HG03280 (cell line): Measurements from ENCODE around the gene CPN2.

Experiments used
- ATAC-seq: cut with Tn5 transposase; IDR thresholded peaks from one replicate; pipeline ENCODE4 v1.9.1; 2021; ENCODE audit warnings: mild to moderate bottlenecking, moderate library complexity; ENCODE audit not compliant: unreplicated experiment

Gene CPN2

DNA sequence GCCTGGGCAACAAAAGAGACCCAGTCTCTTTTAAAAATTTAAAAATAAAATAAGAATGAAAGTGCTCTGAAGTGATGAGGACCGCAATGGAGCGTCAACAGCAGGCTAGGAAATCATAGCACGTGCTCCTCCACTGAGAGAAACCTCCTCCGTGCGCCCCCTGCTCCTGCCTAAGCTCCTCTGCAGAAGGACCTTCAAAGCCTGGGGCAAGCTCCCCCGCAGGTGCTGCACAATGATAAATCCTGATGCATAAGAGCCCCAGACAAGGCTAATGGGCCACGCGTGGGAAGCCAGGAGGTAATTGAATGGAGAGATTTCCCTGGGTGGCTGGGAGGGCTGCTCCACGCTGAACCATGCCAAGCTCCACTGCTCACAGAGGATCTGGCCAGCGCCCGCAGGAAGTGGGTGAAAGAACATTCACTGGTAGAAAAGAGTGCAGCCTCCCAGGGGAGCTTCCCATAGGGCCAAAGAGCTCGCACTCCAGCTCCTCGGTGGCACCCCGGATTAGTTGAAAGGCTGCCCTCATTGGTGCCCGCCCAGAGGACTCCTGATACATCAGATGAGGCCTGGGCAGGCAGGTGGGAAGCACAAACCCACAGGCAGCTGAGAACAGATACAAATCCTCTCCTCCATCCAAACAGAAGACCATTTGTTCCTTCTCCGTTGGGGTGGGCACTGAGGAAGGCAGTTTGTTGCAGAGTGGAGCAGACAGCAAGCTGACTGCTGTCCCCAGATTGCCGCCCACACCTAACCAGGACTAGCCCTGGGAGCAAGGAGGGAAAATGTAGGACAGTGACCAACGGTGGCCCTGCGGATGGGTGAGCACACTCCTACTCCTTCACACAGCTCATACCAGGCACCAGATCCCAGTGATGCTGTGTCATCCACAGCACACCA lies 52.5 kb downstream of the CPN2 start:
- ATAC-seq = no peak

DNA sequence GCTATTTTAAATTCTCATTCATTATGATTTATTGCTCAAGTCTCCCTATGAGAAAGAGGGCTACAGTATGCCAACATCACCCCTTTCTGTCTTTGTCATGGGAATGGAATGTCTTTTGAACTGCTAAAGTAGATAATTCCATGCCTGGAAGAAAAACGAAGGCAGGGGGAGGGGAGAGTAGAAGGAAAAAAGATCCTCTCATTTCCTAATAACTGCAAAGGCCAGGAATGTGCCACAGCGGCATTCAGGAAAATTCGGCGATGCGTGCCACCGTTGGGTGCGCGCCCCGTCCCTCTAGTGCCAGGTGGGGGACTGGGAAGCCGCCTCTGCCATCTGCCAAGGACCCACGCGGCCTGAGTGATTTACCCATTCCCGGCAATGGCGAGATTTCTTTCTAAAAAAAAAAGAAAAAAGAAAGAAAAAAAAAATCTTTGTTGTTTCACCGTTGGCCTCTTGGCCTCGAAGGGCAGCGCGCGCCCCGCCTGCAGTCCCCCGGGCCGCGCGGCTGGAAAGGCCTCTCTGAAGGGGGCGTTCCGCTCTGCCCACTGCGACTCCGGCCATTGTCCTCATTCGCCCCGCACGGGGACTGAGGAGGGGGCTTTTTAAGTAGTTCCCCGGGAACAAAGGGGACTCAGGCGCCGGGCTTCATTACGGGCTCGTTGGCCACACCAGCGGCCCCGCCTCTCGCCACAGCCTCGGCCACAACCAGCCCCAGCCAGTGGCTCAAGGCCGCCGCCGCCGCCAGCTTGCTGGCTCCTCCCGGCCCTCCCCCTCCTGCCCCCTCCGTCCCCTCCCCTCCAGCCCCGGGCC lies 54.5 kb downstream of the CPN2 start:
- ATAC-seq = no peak

DNA sequence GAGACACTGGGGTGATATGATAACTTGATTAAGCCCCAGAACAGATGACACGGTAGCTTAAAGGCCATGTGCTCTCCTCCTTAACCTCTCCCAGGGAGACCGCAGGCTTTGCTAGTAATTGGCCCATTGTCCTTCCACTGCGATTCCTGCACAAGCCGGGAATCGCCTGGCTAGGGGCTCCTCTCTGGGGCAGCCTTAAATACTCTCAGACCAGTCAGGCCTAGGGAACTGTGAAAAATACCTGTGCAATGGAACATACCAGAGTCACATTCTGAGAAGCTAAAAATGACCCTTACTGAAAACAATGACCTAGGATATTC lies 56.3 kb downstream of the CPN2 start:
- no peak for ATAC-seq

DNA sequence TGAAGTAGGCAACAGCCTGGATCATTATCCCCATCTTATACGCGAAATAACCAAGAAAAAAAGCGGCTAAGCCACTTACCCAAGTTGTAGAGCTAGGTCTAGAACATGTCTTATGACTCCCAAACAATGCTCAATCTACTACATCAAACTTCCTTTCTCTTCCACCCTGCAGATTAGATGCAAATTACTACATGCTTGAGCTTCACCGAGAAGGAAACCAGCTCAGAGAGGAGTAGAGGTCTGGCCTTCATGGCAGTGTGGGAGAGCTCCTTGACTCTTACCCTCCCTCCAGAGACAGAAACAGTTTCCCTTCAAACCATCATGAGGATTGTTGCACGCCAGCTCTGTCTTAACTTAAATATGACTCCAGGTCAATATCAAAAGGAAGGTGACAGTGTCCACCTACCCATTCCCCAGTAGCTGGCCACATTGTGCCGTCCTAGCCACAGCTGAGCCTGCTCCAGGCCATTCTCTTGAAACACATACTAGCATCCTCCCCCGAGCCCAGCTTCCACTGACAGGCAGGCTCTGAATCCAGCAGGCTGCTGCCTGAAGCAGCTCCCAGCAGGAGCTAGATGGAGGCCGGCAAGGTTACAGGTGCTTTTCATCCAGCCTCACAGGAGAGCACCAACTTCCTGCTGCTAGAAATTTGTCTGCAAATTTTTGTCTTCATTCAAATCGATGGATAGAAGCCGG lies 56.8 kb downstream of the CPN2 start:
- ATAC-seq = no peak

DNA sequence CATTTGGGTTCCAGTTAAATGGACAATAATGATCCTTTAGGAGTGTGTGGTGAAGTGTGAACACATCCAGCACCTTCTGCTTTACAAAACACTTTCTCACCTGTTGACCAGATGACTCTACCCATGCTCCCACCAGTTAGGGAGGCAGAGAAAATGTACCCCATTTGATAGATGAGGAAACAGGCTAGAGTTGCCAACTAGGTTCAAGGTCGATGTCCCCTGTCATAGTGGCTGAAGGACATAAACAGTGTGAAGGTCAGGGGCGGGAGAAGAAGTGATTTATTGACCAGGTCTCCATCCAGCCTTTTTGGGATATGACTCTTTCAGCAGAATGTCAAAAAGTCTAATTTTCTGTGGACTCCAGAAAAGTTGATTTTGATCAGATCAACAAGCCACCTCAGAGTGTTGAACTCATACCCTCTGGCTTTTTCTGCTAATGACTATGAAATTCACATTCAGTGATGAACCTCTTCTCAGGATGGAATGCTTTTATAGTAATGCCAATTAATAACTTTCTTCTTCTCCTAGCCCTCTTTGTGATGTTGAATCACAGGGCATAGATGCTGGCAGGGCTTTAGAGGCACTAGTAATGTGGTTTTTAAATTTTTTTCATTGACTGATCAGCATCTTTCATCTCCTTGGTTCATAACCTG lies 57.5 kb downstream of the CPN2 start:
- ATAC-seq = no peak

DNA sequence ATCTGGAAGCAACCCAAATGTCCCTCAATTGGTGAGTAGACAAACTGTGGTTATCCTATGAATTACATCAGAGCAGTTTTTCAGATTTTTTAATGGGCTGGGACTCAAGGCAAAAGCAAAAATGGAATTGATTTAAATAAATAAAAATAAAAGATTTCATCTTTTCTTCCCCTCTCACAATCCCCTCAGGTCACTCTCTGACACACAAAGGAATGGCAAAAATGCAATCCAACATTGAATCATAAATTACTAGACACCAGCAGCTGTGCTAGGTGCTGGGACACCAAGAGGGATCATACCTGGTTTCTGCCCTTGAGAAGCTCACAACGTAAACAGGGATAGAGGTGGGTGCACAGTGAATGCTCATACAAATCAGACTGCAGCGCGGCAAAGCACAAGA lies 58.8 kb downstream of the CPN2 start:
- ATAC-seq = no peak
